SJCRH30 (cell line): ENCODE results near the gene KCP. TPM values are rescaled to one million over a fixed set of nuclear protein-coding genes. Genes with fewer than 3 reads are reported as not detected.
A peak's percentile ranks its signal among the peaks of the same experiment; 100 is the strongest.

Experiments
- DNase-seq, 2 experiments: peaks; one replicate each; pipeline ENCODE4 v3.0.0-alpha.2; 2015 to 2020
- H3K27ac ChIP-seq: fragments of 250-450 bp; sonication (Bioruptor Pico); 2 replicates; pipeline ENCODE4 v1.5.1; 2020; ENCODE audit warnings: mild to moderate bottlenecking, moderate library complexity
- H3K27me3 ChIP-seq: fragments of 250-450 bp; sonication (Bioruptor Pico); 2 replicates; pipeline ENCODE4 v1.5.1; 2020; ENCODE audit warnings: mild to moderate bottlenecking, moderate library complexity
- H3K36me3 ChIP-seq: fragments of 250-450 bp; sonication (Bioruptor Pico); 2 replicates; pipeline ENCODE4 v1.5.1; 2020; ENCODE audit warnings: mild to moderate bottlenecking, moderate library complexity
- H3K4me1 ChIP-seq: fragments of 250-450 bp; sonication (Bioruptor Pico); 2 replicates; pipeline ENCODE4 v1.5.1; 2020; ENCODE audit warnings: mild to moderate bottlenecking, moderate library complexity
- H3K4me3 ChIP-seq: fragments of 250-450 bp; sonication (Bioruptor Pico); 2 replicates; pipeline ENCODE4 v1.5.1; 2020; ENCODE audit warnings: mild to moderate bottlenecking, moderate library complexity
- H3K9me3 ChIP-seq: fragments of 250-450 bp; sonication (Bioruptor Pico); replicated peaks from 2 replicates; pipeline ENCODE4 v1.5.1; 2020; ENCODE audit warnings: mild to moderate bottlenecking, moderate library complexity
- total RNA-seq: library from RNA; depleted of rRNA; stranded (reverse); fragments of >200 nt; shearing (Covaris generic); gene quantifications from 2 replicates; pipeline ENCODE4 v1.2.3, GENCODE V29; 2014

Gene KCP
- total RNA-seq, 1 experiment from 2014 or later, result 0.20 TPM

- Histone ChIP-seq H3K36me3 (no peaks in the 10 kb centered on the region), H3K4me1 (no peaks in the 10 kb centered on the region), H3K27ac (no peak overlapping the region), H3K27me3 (peaks cover 6% of the 10 kb centered on the region; the same call in 1 of the 2 replicates), H3K9me3 (no peaks in the 10 kb centered on the region), H3K4me3 (no peak overlapping the region)
- no peak for DNase-seq
Observed at GRCh38 chr7:128892521-128893250, 17.8 kb downstream of the KCP start.

GRCh38 chr7:128891942-128892269, 18.6 kb downstream of the KCP start:
- no peaks in the 10 kb centered on the region for H3K36me3 ChIP-seq
- no peak for DNase-seq
- H3K4me3 ChIP-seq, result no peak overlapping the region
- H3K27me3 ChIP-seq, result peaks cover 6% of the 10 kb centered on the region; the same call in 1 of the 2 replicates
- H3K9me3 ChIP-seq, result no peaks in the 10 kb centered on the region
- no peaks in the 10 kb centered on the region for H3K4me1 ChIP-seq
- no peak overlapping the region for H3K27ac ChIP-seq

DNA sequence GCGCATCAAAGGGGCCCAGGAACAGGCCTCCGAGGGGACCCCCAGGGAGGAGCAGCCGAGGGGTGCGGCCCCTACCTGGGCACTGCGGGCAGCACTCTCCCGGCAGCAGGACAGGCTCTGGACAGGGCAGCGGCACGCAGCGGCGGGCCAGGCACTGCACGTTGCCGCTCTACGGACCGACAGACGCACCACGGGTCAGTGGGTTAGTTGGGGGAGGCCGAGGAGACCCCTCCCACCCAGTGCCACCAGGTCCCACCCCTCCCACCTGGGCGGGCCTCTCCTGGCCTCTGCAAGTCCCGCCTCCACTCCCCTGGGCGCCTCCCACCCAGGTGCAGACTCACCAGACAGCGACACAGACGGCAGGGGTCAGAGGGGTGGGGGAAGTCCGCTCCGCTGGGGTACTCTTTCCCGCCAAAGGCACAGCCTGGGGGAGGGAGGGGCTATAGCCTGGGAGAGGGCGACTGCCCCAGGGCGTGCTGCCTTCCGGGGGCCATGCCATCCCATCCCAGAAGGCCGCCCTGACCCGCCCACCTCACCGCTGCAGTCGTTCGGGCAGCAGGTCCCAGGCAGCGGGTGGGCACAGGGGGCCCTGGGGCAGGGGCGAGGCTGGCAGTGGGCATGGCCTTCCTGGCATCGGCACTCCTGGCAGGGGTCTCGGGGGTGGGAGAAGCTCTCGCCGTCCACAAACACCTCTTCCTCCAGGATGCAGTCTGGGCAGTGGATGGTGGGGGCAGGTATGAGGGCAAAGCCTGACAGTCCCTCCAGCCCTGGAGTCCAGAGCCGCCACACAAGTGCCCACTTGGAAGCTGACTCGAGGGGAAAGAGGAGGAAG, 19.2 kb downstream of the KCP start:
- peak overlapping the region; percentile 22 for H3K4me3 ChIP-seq
- H3K27me3 ChIP-seq, result peaks cover 6% of the 10 kb centered on the region; the same call in 1 of the 2 replicates
- no peak for DNase-seq
- no peaks in the 10 kb centered on the region for H3K36me3 ChIP-seq
- no peaks in the 10 kb centered on the region for H3K9me3 ChIP-seq
- no peaks in the 10 kb centered on the region for H3K4me1 ChIP-seq
- no peak overlapping the region for H3K27ac ChIP-seq

DNA sequence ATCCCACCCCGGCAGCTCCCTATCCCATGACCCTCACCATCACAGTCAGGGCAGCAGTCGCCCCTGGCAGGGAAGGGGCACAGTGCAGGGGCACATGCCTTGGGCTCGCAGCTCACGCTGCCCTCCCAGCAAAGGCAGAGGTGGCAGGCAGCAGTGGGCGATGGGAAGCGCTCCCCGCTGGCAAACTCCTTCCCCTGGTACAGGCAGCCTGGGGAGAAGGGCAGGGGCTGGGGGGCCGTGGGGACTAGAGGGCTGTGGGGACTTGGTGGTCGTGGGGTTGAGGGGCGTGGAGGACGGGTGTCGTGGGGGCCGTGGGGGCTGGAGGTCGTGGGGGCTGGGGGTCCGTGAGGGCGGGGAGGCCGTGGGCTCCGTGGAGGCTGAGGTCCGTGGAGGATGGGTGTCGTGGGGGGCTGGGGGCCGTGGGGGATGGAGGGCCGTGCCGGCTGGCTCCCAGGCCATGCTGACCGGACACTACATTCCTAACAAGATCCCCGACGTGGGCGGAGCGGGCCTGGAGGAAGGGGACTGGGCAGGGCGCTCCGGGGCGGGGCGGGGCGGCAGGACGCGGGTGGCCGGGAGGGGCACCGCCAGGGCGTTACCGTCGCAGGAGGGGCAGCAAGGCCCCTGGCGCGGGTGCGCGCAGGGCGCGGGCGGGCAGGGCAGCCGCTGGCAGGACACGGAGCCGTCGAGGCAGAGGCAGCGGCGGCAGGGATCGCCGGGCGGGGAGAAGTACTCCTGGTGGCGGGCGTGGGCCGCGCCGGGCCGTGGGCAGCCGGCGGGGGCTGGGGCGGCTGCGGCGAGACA, 20.0 kb downstream of the KCP start:
- Histone ChIP-seq H3K27ac (no peak overlapping the region), H3K4me3 (peak overlapping the region; percentile 22), H3K36me3 (no peaks in the 10 kb centered on the region), H3K4me1 (no peaks in the 10 kb centered on the region), H3K9me3 (no peaks in the 10 kb centered on the region), H3K27me3 (peaks cover 6% of the 10 kb centered on the region; the same call in 1 of the 2 replicates)
- DNase-seq, result no peak

- H3K4me3 ChIP-seq, result no peak overlapping the region
- no peaks in the 10 kb centered on the region for H3K9me3 ChIP-seq
- H3K27ac ChIP-seq, result no peak overlapping the region
- H3K4me1 ChIP-seq, result no peaks in the 10 kb centered on the region
- peaks cover 6% of the 10 kb centered on the region; the same call in 1 of the 2 replicates for H3K27me3 ChIP-seq
- H3K36me3 ChIP-seq, result no peaks in the 10 kb centered on the region
- no peak for DNase-seq
Observed at GRCh38 chr7:128889121-128889520, 21.4 kb downstream of the KCP start.

GRCh38 chr7:128888756-128889095, 21.8 kb downstream of the KCP start:
- no peak overlapping the region for H3K4me3 ChIP-seq
- no peaks in the 10 kb centered on the region for H3K9me3 ChIP-seq
- peaks cover 6% of the 10 kb centered on the region; the same call in 1 of the 2 replicates for H3K27me3 ChIP-seq
- H3K27ac ChIP-seq, result no peak overlapping the region
- H3K4me1 ChIP-seq, result no peaks in the 10 kb centered on the region
- H3K36me3 ChIP-seq, result no peaks in the 10 kb centered on the region
- no peak for DNase-seq

- H3K27me3 ChIP-seq, result peaks cover 6% of the 10 kb centered on the region; the same call in 1 of the 2 replicates
Observed at GRCh38 chr7:128888039-128888755, 22.3 kb downstream of the KCP start.

GRCh38 chr7:128887169-128888038, 23.1 kb downstream of the KCP start:
- H3K4me3 ChIP-seq, result no peak overlapping the region
- no peaks in the 10 kb centered on the region for H3K9me3 ChIP-seq
- no peaks in the 10 kb centered on the region for H3K36me3 ChIP-seq
- H3K27me3 ChIP-seq, result peaks cover 6% of the 10 kb centered on the region; the same call in 1 of the 2 replicates
- no peak overlapping the region for H3K27ac ChIP-seq
- no peak for DNase-seq
- H3K4me1 ChIP-seq, result no peaks in the 10 kb centered on the region

More at GRCh38 chr7:128888039-128888755, 22.3 kb downstream of the KCP start:
- Histone ChIP-seq H3K36me3 (no peaks in the 10 kb centered on the region), H3K9me3 (no peaks in the 10 kb centered on the region), H3K27ac (no peak overlapping the region), H3K4me3 (no peak overlapping the region), H3K4me1 (no peaks in the 10 kb centered on the region)
- no peak for DNase-seq

DNA sequence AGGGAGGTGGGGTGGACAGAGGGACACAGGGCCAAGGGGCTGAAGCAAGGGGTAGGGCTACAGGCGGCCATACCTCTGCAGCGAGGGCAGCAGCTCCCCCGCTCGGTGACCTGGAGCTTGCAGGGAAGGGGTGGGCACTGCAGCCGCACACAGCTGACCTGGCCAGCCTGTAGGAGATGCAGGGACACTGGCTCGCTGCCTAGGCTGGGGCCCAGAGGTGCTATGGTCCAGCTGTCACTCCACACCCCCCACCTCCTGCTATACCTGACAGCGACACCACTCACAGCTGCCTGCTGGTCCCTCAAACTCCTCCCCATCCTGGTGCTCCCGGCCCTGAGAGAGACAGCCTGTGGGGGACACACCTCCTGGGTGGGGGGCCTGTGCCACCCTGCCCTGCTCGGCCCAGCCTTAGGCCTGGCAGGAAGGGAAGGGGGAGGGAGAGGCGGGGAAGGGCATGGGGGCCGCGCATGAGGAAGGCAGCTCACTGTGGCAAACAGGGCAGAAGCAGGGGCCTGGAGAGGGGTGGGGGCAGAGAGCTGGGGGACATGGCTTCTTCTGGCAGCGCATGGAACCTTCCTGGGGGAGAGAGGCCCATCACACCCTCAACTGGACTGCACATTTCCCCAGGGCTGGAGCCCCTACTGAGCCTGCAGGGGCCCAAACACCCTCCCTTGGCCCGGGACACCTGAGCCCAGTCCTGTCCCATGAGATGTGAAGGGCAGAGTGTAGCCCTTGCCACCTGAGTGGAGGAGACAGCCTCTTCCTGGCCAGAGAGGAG, 23.9 kb downstream of the KCP start:
- Histone ChIP-seq H3K4me3 (no peak overlapping the region), H3K36me3 (no peaks in the 10 kb centered on the region), H3K4me1 (no peaks in the 10 kb centered on the region), H3K9me3 (no peaks in the 10 kb centered on the region), H3K27ac (no peak overlapping the region), H3K27me3 (peaks cover 6% of the 10 kb centered on the region; the same call in 1 of the 2 replicates)
- no peak for DNase-seq

DNA sequence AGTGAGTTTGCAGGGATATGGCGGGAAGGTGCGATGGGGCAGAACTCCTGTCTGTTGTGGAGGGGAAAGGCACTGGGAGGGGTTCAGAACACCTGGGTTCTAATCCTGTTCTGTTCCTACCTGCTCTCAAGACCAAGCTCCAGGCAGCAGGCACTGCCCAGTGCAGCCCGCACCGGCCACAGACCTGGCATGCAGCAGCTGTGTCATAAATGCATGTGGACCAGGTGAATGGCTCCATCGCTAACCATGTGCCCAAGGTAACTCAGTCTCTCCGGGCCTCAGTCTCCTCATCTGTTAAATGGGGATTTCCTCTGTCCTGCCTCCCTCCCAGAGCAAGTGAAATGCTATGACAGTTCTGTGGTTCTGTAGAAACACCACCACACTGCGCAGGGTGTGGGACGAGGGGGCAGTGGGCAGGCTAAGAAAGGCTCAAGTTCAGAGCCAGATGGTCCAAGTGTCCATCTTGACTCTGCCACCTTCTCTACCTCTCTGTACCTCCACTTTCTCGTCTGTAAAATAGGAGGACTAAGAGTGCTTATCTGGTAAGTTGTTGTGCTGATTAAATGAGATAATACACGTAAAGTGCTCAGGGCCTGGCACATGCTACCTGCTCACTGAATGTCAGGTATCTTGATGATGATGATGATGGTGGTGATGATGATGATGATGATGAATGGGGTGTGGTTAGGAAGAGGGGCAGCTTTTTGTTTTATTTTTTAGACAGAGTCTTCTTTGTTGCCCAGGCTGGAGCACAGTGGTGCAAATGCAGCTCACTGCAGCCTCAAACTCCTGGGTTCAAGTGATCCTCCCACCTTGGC, 24.9 kb downstream of the KCP start:
- H3K27me3 ChIP-seq, result peaks cover 6% of the 10 kb centered on the region; the same call in 1 of the 2 replicates
- no peaks in the 10 kb centered on the region for H3K36me3 ChIP-seq
- H3K4me1 ChIP-seq, result no peaks in the 10 kb centered on the region
- no peak overlapping the region for H3K27ac ChIP-seq
- no peak for DNase-seq
- H3K9me3 ChIP-seq, result no peaks in the 10 kb centered on the region
- no peak overlapping the region for H3K4me3 ChIP-seq

DNA sequence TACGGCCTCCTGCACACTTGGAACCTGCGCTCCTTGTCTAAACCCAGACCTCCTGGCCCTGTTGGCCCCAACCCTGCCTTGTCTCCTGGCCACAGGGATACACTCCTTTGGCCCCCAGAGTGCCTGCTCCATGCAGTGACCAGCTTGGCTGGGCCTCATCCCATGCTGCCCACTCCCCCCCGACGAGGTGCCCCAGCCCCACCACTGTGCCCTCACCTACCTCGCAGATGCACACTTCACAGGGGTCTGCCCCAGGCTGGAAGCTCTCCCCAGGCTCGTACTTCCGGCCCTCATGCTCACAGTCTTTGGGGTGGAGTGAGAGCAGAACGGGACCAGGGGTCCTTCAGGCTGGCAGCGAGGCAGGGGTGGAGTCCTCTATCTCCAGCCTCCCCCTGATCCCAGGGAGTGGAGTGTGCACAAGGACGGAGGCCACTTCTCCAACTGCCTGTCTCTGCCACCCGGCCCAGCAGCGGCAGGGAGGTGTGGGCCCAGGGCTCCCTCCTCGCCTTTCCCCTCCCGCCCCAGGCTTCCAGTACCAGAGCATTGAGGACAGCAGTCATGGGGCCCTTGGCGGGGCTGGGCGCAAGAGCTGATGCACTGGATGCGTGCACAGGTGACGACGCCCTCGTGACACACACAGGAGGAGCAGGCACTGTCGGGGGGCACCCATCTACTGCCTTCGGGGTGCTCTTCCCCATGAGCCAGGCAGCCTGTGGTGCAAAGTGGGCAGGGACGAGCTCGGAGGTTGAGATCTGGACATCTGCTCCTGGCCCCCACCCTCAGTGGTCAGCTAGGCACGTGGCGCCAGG, 25.7 kb downstream of the KCP start:
- Histone ChIP-seq H3K36me3 (no peaks in the 10 kb centered on the region), H3K4me1 (no peaks in the 10 kb centered on the region), H3K27me3 (peaks cover 6% of the 10 kb centered on the region; the same call in 1 of the 2 replicates), H3K9me3 (no peaks in the 10 kb centered on the region), H3K27ac (no peak overlapping the region), H3K4me3 (no peak overlapping the region)
- DNase-seq, result no peak
